Hepatocyte (in vitro differentiated cells): ENCODE measurements around the gene AKAP13. TPM values are rescaled to one million over a fixed set of nuclear protein-coding genes. Genes with fewer than 3 reads are reported as not detected.

Source experiments
- DNase-seq: peaks from one replicate; pipeline ENCODE4 v3.0.0-alpha.2; 2016; ENCODE audit warnings: low spot score
- H2AFZ ChIP-seq: fragments of 200-600 bp; sonication (generic); 2 replicates; pipeline ENCODE4 v1.6.0; 2016; ENCODE audit warnings: antibody characterized with exemption, mild to moderate bottlenecking
- H3K27ac ChIP-seq: fragments of 200-600 bp; sonication (generic); 2 replicates; pipeline ENCODE4 v1.5.1; 2016; ENCODE audit warnings: mild to moderate bottlenecking
- H3K27me3 ChIP-seq: fragments of 200-600 bp; sonication (generic); 2 replicates; pipeline ENCODE4 v1.6.1; 2016
- H3K36me3 ChIP-seq: fragments of 200-600 bp; sonication (generic); replicated peaks from 2 replicates; pipeline ENCODE4 v1.5.1; 2016; ENCODE audit warnings: low read depth; ENCODE audit not compliant: insufficient read depth
- H3K4me1 ChIP-seq: fragments of 200-600 bp; sonication (generic); 2 replicates; pipeline ENCODE4 v1.5.1; 2016; ENCODE audit warnings: mild to moderate bottlenecking, moderate library complexity; ENCODE audit not compliant: insufficient read depth
- H3K4me2 ChIP-seq: fragments of 200-600 bp; sonication (generic); 2 replicates; pipeline ENCODE4 v1.6.0; 2016
- H3K4me3 ChIP-seq: fragments of 200-600 bp; sonication (generic); 2 replicates; pipeline ENCODE4 v1.5.1; 2016; ENCODE audit warnings: mild to moderate bottlenecking
- H3K79me2 ChIP-seq: fragments of 200-600 bp; sonication (generic); 2 replicates; pipeline ENCODE4 v1.6.0; 2017; ENCODE audit warnings: mild to moderate bottlenecking
- H3K9me2 ChIP-seq: fragments of 200-600 bp; sonication (generic); replicated peaks from 2 replicates; pipeline ENCODE4 v1.6.0; 2017; ENCODE audit warnings: mild to moderate bottlenecking; ENCODE audit not compliant: insufficient read depth
- H3K9me3 ChIP-seq: fragments of 200-600 bp; sonication (generic); 2 replicates; pipeline ENCODE4 v1.5.1; 2016; ENCODE audit warnings: low read depth, mild to moderate bottlenecking
- H4K20me1 ChIP-seq: fragments of 200-600 bp; sonication (generic); 2 replicates; pipeline ENCODE4 v1.6.0; 2016; ENCODE audit warnings: mild to moderate bottlenecking; ENCODE audit not compliant: insufficient read depth, poor library complexity, severe bottlenecking
- CTCF ChIP-seq: fragments of 200-600 bp; sonication (generic); IDR thresholded peaks from 2 replicates; pipeline ENCODE4 v1.5.1; 2016; ENCODE audit warnings: antibody characterized with exemption, mild to moderate bottlenecking; ENCODE audit not compliant: poor library complexity
- EZH2 ChIP-seq: fragments of 200-600 bp; sonication (generic); IDR thresholded peaks from 2 replicates; pipeline ENCODE4 v1.6.1; 2016; ENCODE audit warnings: antibody characterized with exemption, mild to moderate bottlenecking, borderline replicate concordance
- EZH2phosphoT487 ChIP-seq: fragments of 200-600 bp; sonication (generic); IDR thresholded peaks from one replicate; pipeline ENCODE4 v1.6.1; 2018; ENCODE audit warnings: antibody characterized with exemption, mild to moderate bottlenecking, low read depth, moderate library complexity; ENCODE audit not compliant: unreplicated experiment, severe bottlenecking
- WGBS: methylation state at CpG from one replicate; pipeline ENCODE4 v1.1.6; 2016; ENCODE audit warnings: low lambda C conversion rate; ENCODE audit errors: missing lambda C conversion rate; 5-methylcytosine and 5-hydroxymethylcytosine counted together
- polyA plus RNA-seq: library from polyadenylated mRNA; unstranded; fragments of >200 nt; fragmentation: Nextera tagmentation; extraction: Ambion mirVana; gene quantifications from 2 replicates; pipeline ENCODE4 v1.2.1, GENCODE V29; 2016
- total RNA-seq: library from RNA; depleted of rRNA; stranded (reverse); fragments of >200 nt; gene quantifications from 2 replicates; pipeline ENCODE4 v1.2.3, GENCODE V29; 2014

AKAP13 gene
- total and polyA plus RNA-seq, 2 experiments from 2014 or later, result 55.6 to 80.9 TPM

GRCh38 chr15:85691350-85692240 is 311.2 kb downstream of the AKAP13 start:
- no peak overlapping the region for H3K4me2 ChIP-seq
- DNase-seq, result no peak
- H3K27me3 ChIP-seq, result no peaks in the 10 kb centered on the region
- H3K9me2 ChIP-seq, result no peaks in the 10 kb centered on the region
- H3K4me3 ChIP-seq, result no peak overlapping the region
- peaks cover 6% of the 10 kb centered on the region for H3K4me1 ChIP-seq
- no peaks in the 10 kb centered on the region for H3K9me3 ChIP-seq
- H3K79me2 ChIP-seq, result peaks cover 3% of the 10 kb centered on the region
- no peak for TF ChIP-seq EZH2phosphoT487
- no peak for TF ChIP-seq CTCF
- no peak for TF ChIP-seq EZH2
- H4K20me1 ChIP-seq, result no peaks in the 10 kb centered on the region
- peaks cover 7% of the 10 kb centered on the region for H3K36me3 ChIP-seq
- 91% methylated on average over 6 of the region's 6 CpGs for WGBS
- no peak overlapping the region for H2AFZ ChIP-seq
- no peak overlapping the region for H3K27ac ChIP-seq

GRCh38 chr15:85692321-85692720 is 311.9 kb downstream of the AKAP13 start:
- no peak overlapping the region for H3K4me3 ChIP-seq
- WGBS, result 90% methylated on average over 6 of the region's 6 CpGs
- no peaks in the 10 kb centered on the region for H3K27me3 ChIP-seq
- H2AFZ ChIP-seq, result no peak overlapping the region
- no peaks in the 10 kb centered on the region for H3K9me3 ChIP-seq
- H3K36me3 ChIP-seq, result peaks cover 7% of the 10 kb centered on the region
- peaks cover 6% of the 10 kb centered on the region for H3K4me1 ChIP-seq
- H3K79me2 ChIP-seq, result peaks cover 3% of the 10 kb centered on the region
- no peak overlapping the region for H3K27ac ChIP-seq
- H3K9me2 ChIP-seq, result no peaks in the 10 kb centered on the region
- no peak for DNase-seq
- TF ChIP-seq EZH2, result no peak
- no peak for TF ChIP-seq EZH2phosphoT487
- no peak for TF ChIP-seq CTCF
- no peak overlapping the region for H3K4me2 ChIP-seq
- no peaks in the 10 kb centered on the region for H4K20me1 ChIP-seq

GRCh38 chr15:85692873-85693272 is 312.5 kb downstream of the AKAP13 start:
- Histone ChIP-seq H2AFZ (no peak overlapping the region), H3K4me2 (no peak overlapping the region), H3K36me3 (peaks cover 7% of the 10 kb centered on the region), H3K27me3 (no peaks in the 10 kb centered on the region), H3K79me2 (peaks cover 3% of the 10 kb centered on the region), H3K9me2 (no peaks in the 10 kb centered on the region), H3K4me1 (peaks cover 6% of the 10 kb centered on the region), H3K4me3 (no peak overlapping the region), H3K9me3 (no peaks in the 10 kb centered on the region), H4K20me1 (no peaks in the 10 kb centered on the region), H3K27ac (no peak overlapping the region)
- no peak for DNase-seq
- 88% methylated on average over 5 of the region's 5 CpGs for WGBS
- no peak for TF ChIP-seq EZH2
- TF ChIP-seq EZH2phosphoT487, result no peak
- no peak for TF ChIP-seq CTCF
